Activated naive CD8-positive, alpha-beta T cell treated with anti-CD3 and anti-CD28 coated beads, Interleukin-2, amount 50 U/mL, for 16 hours (primary cell): Measurements from ENCODE around the gene MSTN.
A peak's percentile ranks its signal among the peaks of the same experiment; 100 is the strongest.

Source experiments
- DNase-seq: peaks from one replicate; pipeline ENCODE4 v3.0.0-alpha.2; 2020; ENCODE audit warnings: low read depth, low spot score

Gene MSTN

GRCh38 chr2:190062601-190063000, at the start of gene MSTN:
Gene MSTN (minus strand): TSS chr2:190062729. CDS start chr2:190062596, 133 bp downstream.
- no peak for DNase-seq

GRCh38 chr2:190111166-190111565, 48.6 kb upstream of the MSTN start:
- no peak for DNase-seq

GRCh38 chr2:190110699-190111098, 48.2 kb upstream of the MSTN start:
- no peak for DNase-seq

- DNase-seq, result no peak
Measured at GRCh38 chr2:190110131-190110530, 47.6 kb upstream of the MSTN start.

- no peak for DNase-seq
Measured at GRCh38 chr2:190107409-190107808, 44.9 kb upstream of the MSTN start.

GRCh38 chr2:190106783-190107182, 44.3 kb upstream of the MSTN start:
- no peak for DNase-seq

- DNase-seq, result no peak
Measured at GRCh38 chr2:190105554-190105953, 43.0 kb upstream of the MSTN start.

- no peak for DNase-seq
Measured at GRCh38 chr2:190103144-190103543, 40.6 kb upstream of the MSTN start.

GRCh38 chr2:190099890-190100697, 37.6 kb upstream of the MSTN start:
- DNase-seq, result no peak

GRCh38 chr2:190098851-190099250, 36.3 kb upstream of the MSTN start:
- no peak for DNase-seq

- no peak for DNase-seq
Measured at GRCh38 chr2:190097115-190097514, 34.6 kb upstream of the MSTN start.

- DNase-seq, result no peak
Measured at GRCh38 chr2:190094316-190094871, 31.9 kb upstream of the MSTN start.

- DNase-seq, result no peak
Measured at GRCh38 chr2:190093793-190094192, 31.3 kb upstream of the MSTN start.

GRCh38 chr2:190090148-190090547, 27.6 kb upstream of the MSTN start:
- no peak for DNase-seq

- DNase-seq, result peak; percentile 3
Measured at GRCh38 chr2:190088917-190089316, 26.4 kb upstream of the MSTN start.

- no peak for DNase-seq
Measured at GRCh38 chr2:190084704-190085103, 22.2 kb upstream of the MSTN start.

- DNase-seq, result no peak
Measured at GRCh38 chr2:190082118-190082517, 19.6 kb upstream of the MSTN start.

- DNase-seq, result no peak
Measured at GRCh38 chr2:190080527-190081049, 18.1 kb upstream of the MSTN start.

GRCh38 chr2:190079160-190079559, 16.6 kb upstream of the MSTN start:
- no peak for DNase-seq

- DNase-seq, result no peak
Measured at GRCh38 chr2:190075623-190076022, 13.1 kb upstream of the MSTN start.

GRCh38 chr2:190069936-190070696, 7.6 kb upstream of the MSTN start:
- DNase-seq, result no peak

GRCh38 chr2:190068764-190069163, 6.2 kb upstream of the MSTN start:
- no peak for DNase-seq
